A549 treated with DMSO at 1 μM for 4 hours (cell line): ENCODE data around the gene TNPO3. TPM values are rescaled to one million over a fixed set of nuclear protein-coding genes. Genes with fewer than 3 reads are reported as not detected.

Experiments
- total RNA-seq: library from RNA; stranded (reverse); fragments of 200-300 nt; extraction: Qiagen RNA extraction; gene quantifications from 5 replicates; pipeline ENCODE4 v1.2.3, GENCODE V29; 2022; ENCODE audit warnings: low read depth

TNPO3 gene
- 43.0 to 48.7 TPM (median 45.8 TPM) in 5 replicates for total RNA-seq

GRCh38 chr7:129054438-129055293, at the start of gene TNPO3:
TSS of gene TNPO3 (minus strand) at chr7:129055111. CDS start at chr7:129054770, 341 bp downstream.

GRCh38 chr7:128937647-128938543, 117.0 kb downstream of the TNPO3 start, which contains the start of gene IRF5:
TSS of gene IRF5 (plus strand) at chr7:128937927. CDS start at chr7:128942082, 4,155 bp downstream.

GRCh38 chr7:128910569-128910945, 144.4 kb downstream of the TNPO3 start, which contains the start of gene KCP:
TSS of gene KCP (minus strand) at chr7:128910709. CDS start at chr7:128910676, 33 bp downstream.

Other genes with a start within 250 kb of the TNPO3 start
- 4.9 to 7.3 TPM (median 5.9 TPM) in 5 replicates for gene FLNC, start 224.7 kb downstream of the TNPO3 start, total RNA-seq
- 230 to 302 TPM (median 244 TPM) in 5 replicates for gene ATP6V1F, start 192.3 kb downstream of the TNPO3 start, total RNA-seq
- 0.08 to 0.31 TPM (median 0.17 TPM) in 5 replicates for gene KCP, start 144.4 kb downstream of the TNPO3 start, total RNA-seq
- gene IRF5, start 117.2 kb downstream of the TNPO3 start, total RNA-seq, result 12.8 to 17.4 TPM (median 14.7 TPM) in 5 replicates
- 4.6 to 6.8 TPM (median 6.1 TPM) in 5 replicates for gene TSPAN33, start 89.6 kb upstream of the TNPO3 start, total RNA-seq
- gene SMO, start 133.5 kb upstream of the TNPO3 start, total RNA-seq, result 14.3 to 20.2 TPM (median 16.5 TPM) in 5 replicates
- 5.5 to 7.8 TPM (median 7.3 TPM) in 5 replicates for gene AHCYL2, start 169.9 kb upstream of the TNPO3 start, total RNA-seq